Embryonic facial prominence (tissue), 1 donor: Measurements from ENCODE around the gene C1orf87.
A peak's percentile ranks its signal among the peaks of the same experiment; 100 is the strongest.

Source experiments
- DNase-seq: peaks from one replicate; pipeline ENCODE4 v3.0.0-alpha.2; 2016; ENCODE audit errors: extremely low spot score

C1orf87 gene

GRCh38 chr1:59948990-59949389, 124.6 kb downstream of the C1orf87 start:
- DNase-seq = no peak

GRCh38 chr1:59947047-59947938, 126.3 kb downstream of the C1orf87 start:
- DNase-seq = peak; percentile 32

GRCh38 chr1:59945790-59946189, 127.8 kb downstream of the C1orf87 start:
- DNase-seq = no peak
